OCI-LY7 (cell line): ENCODE data around the gene TUB.

ENCODE experiments used
- CTCF ChIP-seq: fragments of 200-600 bp; sonication (generic); conservative IDR thresholded peaks from 2 replicates; pipeline ENCODE4 v1.5.1; 2014; ENCODE audit warnings: mild to moderate bottlenecking, antibody characterized with exemption, low read length, moderate library complexity, mixed read lengths
- EZH2phosphoT487 ChIP-seq: fragments of 200-600 bp; sonication (generic); IDR thresholded peaks from 2 replicates; pipeline ENCODE4 v1.6.1; 2018; ENCODE audit warnings: low read depth, borderline replicate concordance, mild to moderate bottlenecking, mixed run types, antibody characterized with exemption, low read length, moderate library complexity, mixed read lengths

GRCh38 chr11:8032122-8032521 lies 48.9 kb upstream of the TUB start:
- TF ChIP-seq CTCF = no peak
- no peak for TF ChIP-seq EZH2phosphoT487
